CD4-positive, alpha-beta T cell treated with Interleukin-6 for 4 hours (primary cell): ENCODE data around the gene HCFC1R1.
A peak's percentile ranks its signal among the peaks of the same experiment; 100 is the strongest.
"Not testable (repeated sequence)": the region's sequence is repeated elsewhere in the genome, so short reads cannot be mapped to it uniquely, and the experiment has no call there.

Experiments
- DNase-seq: peaks from one replicate; pipeline ENCODE4 v3.0.0-alpha.2; 2020; ENCODE audit warnings: mixed read lengths

Gene HCFC1R1

GRCh38 chr16:3023669-3024478, at the start of gene HCFC1R1, which contains the start of gene THOC6:
Gene HCFC1R1, minus strand, starts transcription at chr16:3023942. Its CDS starts 1 bp downstream, at chr16:3023941.
Gene THOC6, plus strand, starts transcription at chr16:3024035. Its CDS starts 292 bp downstream, at chr16:3024327.
- DNase-seq = peak; percentile 97

GRCh38 chr16:3073448-3073847, 49.7 kb upstream of the HCFC1R1 start:
- no peak for DNase-seq

- peak; percentile 40 for DNase-seq
These were observed 49.0 kb upstream of the HCFC1R1 start for GRCh38 chr16:3072576-3073263.

GRCh38 chr16:3072148-3072547, 48.4 kb upstream of the HCFC1R1 start:
- DNase-seq = peak; percentile 54

GRCh38 chr16:3071655-3072054, 47.9 kb upstream of the HCFC1R1 start:
- DNase-seq = no peak

GRCh38 chr16:3070608-3071111, 46.9 kb upstream of the HCFC1R1 start:
- DNase-seq = no peak

- not testable (repeated sequence) for DNase-seq
These were observed 45.4 kb upstream of the HCFC1R1 start for GRCh38 chr16:3069146-3069545.

GRCh38 chr16:3068487-3068886, 44.7 kb upstream of the HCFC1R1 start:
- DNase-seq = peak; percentile 38

- no peak for DNase-seq
These were observed 42.7 kb upstream of the HCFC1R1 start for GRCh38 chr16:3066440-3066748.

- peak; percentile 52 for DNase-seq
These were observed 42.1 kb upstream of the HCFC1R1 start for GRCh38 chr16:3065742-3066439.

- DNase-seq = peak; percentile 90
These were observed 41.5 kb upstream of the HCFC1R1 start, which contains the start of gene IL32 for GRCh38 chr16:3065069-3065741. Gene IL32, plus strand, starts transcription at chr16:3065640. Its CDS starts 172 bp downstream, at chr16:3065812.

GRCh38 chr16:3063625-3064386, 40.1 kb upstream of the HCFC1R1 start:
- no peak for DNase-seq

- DNase-seq = no peak
These were observed 38.8 kb upstream of the HCFC1R1 start for GRCh38 chr16:3062553-3062952.

GRCh38 chr16:3060339-3061127, 36.8 kb upstream of the HCFC1R1 start:
- no peak for DNase-seq

- DNase-seq = no peak
These were observed 36.0 kb upstream of the HCFC1R1 start for GRCh38 chr16:3059723-3060242.

- DNase-seq = peak; percentile 90
These were observed 35.4 kb upstream of the HCFC1R1 start for GRCh38 chr16:3059041-3059722.

GRCh38 chr16:3058139-3059030, 34.6 kb upstream of the HCFC1R1 start:
- DNase-seq = peak; percentile 70

- no peak for DNase-seq
These were observed 33.7 kb upstream of the HCFC1R1 start for GRCh38 chr16:3057181-3058138.
